GM19023 (cell line): ENCODE results near the gene XYLT2.

Experiments used
- ATAC-seq: cut with Tn5 transposase; IDR thresholded peaks from one replicate; pipeline ENCODE4 v1.9.1; 2021; ENCODE audit warnings: mild to moderate bottlenecking, moderate library complexity; ENCODE audit not compliant: unreplicated experiment

XYLT2 gene

GRCh38 chr17:50363217-50364060 lies 17.5 kb downstream of the XYLT2 start:
- ATAC-seq: no peak

GRCh38 chr17:50364061-50364458 lies 18.1 kb downstream of the XYLT2 start:
- ATAC-seq: no peak

DNA sequence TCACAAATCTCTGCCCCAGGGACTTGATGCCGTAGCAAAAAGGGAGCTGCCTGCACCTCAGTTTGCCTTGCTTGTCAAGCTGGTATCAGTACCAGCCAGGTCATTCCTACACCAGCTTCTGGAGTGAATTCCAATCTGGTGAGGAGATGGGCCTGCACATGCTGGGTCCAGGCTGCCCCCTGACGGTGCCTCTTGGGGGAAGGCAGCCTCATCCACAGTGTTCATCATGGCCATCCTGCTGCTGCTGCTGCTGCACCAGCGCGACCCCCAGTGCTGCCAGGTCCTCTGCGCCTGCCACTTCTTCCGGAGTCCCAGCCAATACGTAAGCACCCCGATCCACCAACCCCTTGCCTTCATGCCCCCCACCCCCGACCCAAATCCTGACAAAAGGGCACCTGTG lies 18.8 kb downstream of the XYLT2 start:
- ATAC-seq: no peak

DNA sequence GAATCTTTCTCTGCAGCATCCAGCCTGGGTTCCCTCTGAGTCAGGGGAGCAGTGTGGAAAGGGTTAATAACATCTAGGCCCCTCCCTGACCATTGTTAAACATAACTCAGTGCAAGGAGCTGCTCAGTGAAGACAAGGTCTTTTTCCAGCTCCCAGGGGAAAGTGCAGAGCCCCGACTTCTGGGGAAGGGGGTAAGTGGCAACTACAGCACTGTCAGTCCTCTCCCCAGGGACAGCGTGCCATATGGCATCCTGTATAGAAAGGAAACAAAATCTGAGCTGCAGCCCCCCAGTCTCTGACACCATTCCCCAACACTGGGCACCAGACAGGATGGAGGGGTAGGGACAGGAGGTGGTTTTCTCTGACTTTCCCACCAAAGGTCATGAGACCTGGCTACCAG lies 19.2 kb downstream of the XYLT2 start:
- no peak for ATAC-seq

- ATAC-seq: no peak
Observed at GRCh38 chr17:50365649-50366393, 19.9 kb downstream of the XYLT2 start.

DNA sequence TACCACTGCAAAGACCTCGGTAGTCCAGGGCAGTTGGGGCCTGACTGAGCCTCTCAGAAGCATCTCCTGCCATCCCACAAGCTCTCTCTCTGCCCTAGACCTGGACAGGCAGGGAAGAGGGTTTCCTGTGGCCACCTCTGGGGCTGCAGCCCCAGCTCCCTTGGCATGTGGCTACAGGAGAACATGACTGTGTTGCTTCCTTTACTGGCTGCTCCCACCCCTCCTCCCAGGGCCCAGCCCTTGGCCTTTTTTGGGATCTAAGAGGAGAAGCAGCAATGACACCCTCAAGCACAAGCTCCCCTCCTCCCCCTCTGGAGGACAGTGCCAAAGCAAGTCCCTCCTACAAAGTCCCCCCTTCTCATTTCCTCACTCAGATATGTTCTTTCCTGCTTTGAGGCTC lies 21.5 kb downstream of the XYLT2 start:
- no peak for ATAC-seq

GRCh38 chr17:50370052-50370451 lies 24.1 kb downstream of the XYLT2 start:
- no peak for ATAC-seq

- no peak for ATAC-seq
Observed at GRCh38 chr17:50371526-50371925, 25.6 kb downstream of the XYLT2 start.

- no peak for ATAC-seq
Observed at GRCh38 chr17:50372222-50372757, 26.4 kb downstream of the XYLT2 start.

DNA sequence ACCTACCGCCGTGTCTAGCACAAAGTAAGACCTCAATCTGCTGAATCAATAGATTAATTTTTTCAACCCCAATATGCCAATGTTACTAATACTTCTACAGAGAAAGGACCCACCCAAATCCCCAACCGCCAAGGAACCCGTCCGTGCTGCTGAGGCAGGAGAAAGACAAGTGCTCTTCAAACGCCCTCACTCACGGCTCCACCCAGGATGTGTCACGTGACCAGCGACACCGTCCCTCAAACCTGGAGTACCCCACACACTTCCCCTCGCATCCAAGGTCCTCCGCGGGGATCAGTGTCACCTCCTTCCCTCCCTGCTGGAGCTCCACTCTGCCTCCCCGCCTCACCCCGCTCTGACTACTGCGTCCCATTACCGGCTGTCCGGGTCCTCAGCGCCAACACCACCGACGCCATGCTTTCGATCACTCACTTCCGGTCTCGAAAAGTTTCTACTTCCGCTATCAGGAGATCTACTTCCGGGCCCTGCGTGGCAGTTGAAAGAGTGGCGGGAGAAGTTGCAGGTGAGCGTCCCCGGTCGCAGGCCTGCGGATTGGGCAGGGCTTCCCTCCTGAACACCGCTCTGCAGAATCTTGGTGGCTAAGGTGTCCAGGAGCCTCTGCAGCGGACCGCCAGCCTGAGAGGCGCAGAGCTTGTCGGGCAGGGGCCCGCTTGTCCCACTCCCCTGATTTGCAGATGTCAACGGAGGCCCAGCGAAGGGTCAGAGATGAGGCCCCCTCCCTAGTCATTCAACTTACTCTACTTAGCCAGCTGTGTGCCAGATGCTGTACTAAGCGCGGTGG lies 27.0 kb downstream of the XYLT2 start, which contains the start of the genes EME1 and MRPL27:
EME1 (plus strand) TSS at position 472 of the 799 bp plus-strand sequence. CDS start 1,980 bp downstream, outside the sequence.
MRPL27 (minus strand) TSS at position 427 of the 799 bp plus-strand sequence; CDS start at position 413, 14 bp downstream.
- peak; percentile 89 for ATAC-seq

DNA sequence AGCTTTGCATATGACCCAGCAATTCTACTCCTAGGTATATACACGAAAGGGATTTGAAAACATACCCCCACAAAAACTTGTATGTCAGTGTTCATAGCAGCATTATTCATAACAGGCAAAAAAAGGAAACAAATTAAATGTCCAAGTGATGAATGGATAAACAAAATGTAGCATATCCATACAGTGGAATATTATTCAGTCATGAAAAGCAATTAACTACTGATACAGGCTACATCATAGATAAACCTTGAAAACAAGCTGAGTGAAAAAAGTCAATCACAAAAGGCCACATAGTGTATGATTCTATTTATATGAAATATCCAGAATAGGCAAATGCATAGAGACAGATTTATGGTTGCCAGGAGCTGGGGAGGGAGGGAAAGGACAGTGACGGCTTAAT lies 27.8 kb downstream of the XYLT2 start:
- ATAC-seq: no peak

DNA sequence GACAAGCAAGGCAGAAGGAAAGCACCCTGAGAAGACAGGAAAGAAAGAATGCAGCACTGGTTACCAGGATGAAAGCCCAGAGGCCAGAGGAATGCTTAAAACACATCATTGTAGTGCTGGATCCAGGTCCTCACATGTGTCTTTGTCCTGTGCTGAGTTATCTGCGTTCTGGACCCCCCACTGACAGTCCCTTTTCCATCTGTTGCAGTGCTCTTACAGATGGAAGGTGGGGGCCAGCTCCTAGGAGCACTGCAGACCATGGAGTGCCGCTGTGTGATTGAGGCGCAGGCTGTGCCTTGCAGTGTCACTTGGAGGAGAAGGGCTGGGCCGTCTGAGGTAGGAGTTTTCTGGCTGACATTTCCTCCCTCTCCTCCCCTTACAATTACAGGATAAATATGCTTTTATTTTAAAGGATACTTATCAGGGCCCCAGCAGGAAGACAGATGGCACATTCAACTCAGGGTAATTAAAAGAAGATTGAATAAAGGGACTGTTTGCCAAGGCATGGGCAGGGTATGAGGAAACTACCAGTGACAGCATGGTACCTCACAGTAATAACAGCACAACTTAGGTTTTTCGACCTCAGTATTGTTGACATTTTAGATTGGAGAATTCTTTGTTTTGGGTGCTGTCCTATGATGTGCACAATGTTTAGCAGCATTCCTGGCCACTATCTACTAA lies 30.1 kb downstream of the XYLT2 start:
- ATAC-seq: no peak

GRCh38 chr17:50379351-50380132 lies 33.6 kb downstream of the XYLT2 start:
- ATAC-seq: no peak

- no peak for ATAC-seq
Observed at GRCh38 chr17:50380369-50381259, 34.7 kb downstream of the XYLT2 start.

DNA sequence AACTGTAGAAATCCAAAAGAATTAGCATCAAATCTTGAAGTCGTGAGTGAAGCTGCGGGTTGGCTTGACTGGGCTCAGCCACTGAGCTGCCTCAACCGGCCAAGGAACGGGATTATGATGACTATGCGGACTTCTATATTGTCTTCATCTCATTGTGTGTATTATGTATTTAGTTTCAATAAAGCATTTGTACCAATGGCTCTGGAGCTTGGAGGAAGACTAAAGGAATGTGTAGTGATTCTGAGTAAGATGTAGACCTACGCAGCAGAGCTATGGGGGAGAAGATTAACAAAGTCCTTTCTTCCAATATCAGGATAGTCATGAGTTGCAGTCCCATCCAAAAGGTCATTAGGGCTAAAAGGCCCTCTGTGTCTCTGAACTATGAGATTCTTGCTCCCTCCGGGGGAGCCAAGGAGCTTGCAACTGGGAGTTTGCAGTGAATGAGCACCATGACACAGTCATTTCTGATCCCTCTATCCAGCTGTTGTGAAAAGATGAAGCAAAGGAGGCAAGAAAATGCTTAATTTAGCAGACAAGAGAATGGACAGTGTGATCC lies 35.4 kb downstream of the XYLT2 start:
- no peak for ATAC-seq

- ATAC-seq: no peak
Observed at GRCh38 chr17:50381920-50382319, 36.0 kb downstream of the XYLT2 start.

DNA sequence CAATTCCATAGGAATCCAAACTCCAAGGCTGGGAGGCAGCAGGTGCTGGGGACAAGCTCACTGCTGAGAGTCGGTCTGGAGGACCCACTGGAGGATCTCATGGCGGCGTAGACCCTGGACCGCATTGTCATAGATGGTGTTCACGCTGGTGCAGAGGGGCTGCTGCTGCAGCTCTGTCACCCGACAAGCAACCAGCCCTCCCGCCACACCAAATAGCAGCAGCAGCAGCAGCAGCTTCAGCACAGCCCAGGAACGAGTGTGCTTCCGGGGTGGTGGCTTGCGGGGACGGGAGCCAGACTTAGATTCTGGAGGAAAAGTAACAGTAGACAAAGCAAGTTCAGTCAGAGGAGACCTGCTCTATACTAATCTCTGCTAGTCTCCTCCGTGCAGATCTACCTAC lies 37.0 kb downstream of the XYLT2 start:
- no peak for ATAC-seq

- ATAC-seq: no peak
Observed at GRCh38 chr17:50386510-50386909, 40.6 kb downstream of the XYLT2 start.
